HG03025 (cell line): ENCODE results near the gene CHML.

Experiments
- ATAC-seq: cut with Tn5 transposase; IDR thresholded peaks from one replicate; pipeline ENCODE4 v1.9.1; 2021; ENCODE audit warnings: mild to moderate bottlenecking, moderate library complexity; ENCODE audit not compliant: unreplicated experiment, low FRiP score

CHML gene

GRCh38 chr1:241596633-241597032, 43.5 kb downstream of the CHML start:
- no peak for ATAC-seq

- no peak for ATAC-seq
Observed at GRCh38 chr1:241593186-241593585, 47.0 kb downstream of the CHML start.

GRCh38 chr1:241592273-241592958, 47.8 kb downstream of the CHML start:
- peak; percentile 49 for ATAC-seq

GRCh38 chr1:241591736-241592135, 48.4 kb downstream of the CHML start:
- no peak for ATAC-seq

GRCh38 chr1:241591317-241591716, 48.9 kb downstream of the CHML start:
- no peak for ATAC-seq

GRCh38 chr1:241590719-241591118, 49.5 kb downstream of the CHML start:
- no peak for ATAC-seq
